Hematopoietic multipotent progenitor cell treated with erythropoietin and hydrocortisone succinate and interleukin-3 and kit ligand, for 6 days (in vitro differentiated cells): ENCODE results near the gene SCYGR1.
"Not testable (repeated sequence)": the region's sequence is repeated elsewhere in the genome, so short reads cannot be mapped to it uniquely, and the experiment has no call there.

ENCODE experiments used
- DNase-seq: peaks from one replicate; pipeline ENCODE4 v3.0.0-alpha.2; 2015

SCYGR1 gene

GRCh38 chr2:227368574-227368973, 19.2 kb downstream of the SCYGR1 start:
- DNase-seq, result no peak

- no peak for DNase-seq
Measured at GRCh38 chr2:227367427-227367795, 20.3 kb downstream of the SCYGR1 start.

GRCh38 chr2:227366769-227367426, 20.9 kb downstream of the SCYGR1 start:
- no peak for DNase-seq

- no peak for DNase-seq
Measured at GRCh38 chr2:227365833-227366232, 21.9 kb downstream of the SCYGR1 start.

GRCh38 chr2:227364585-227365263, 23.0 kb downstream of the SCYGR1 start:
- not testable (repeated sequence) for DNase-seq

- DNase-seq, result peak; percentile 21
Measured at GRCh38 chr2:227363756-227364155, 24.0 kb downstream of the SCYGR1 start.

- DNase-seq, result no peak
Measured at GRCh38 chr2:227360351-227360750, 27.4 kb downstream of the SCYGR1 start.

- DNase-seq, result no peak
Measured at GRCh38 chr2:227351639-227352038, 36.1 kb downstream of the SCYGR1 start.

GRCh38 chr2:227349989-227350612, 37.6 kb downstream of the SCYGR1 start:
- DNase-seq, result no peak

GRCh38 chr2:227348324-227348723, 39.4 kb downstream of the SCYGR1 start:
- DNase-seq, result no peak

- no peak for DNase-seq
Measured at GRCh38 chr2:227347117-227347516, 40.6 kb downstream of the SCYGR1 start.

- DNase-seq, result no peak
Measured at GRCh38 chr2:227344231-227344630, 43.5 kb downstream of the SCYGR1 start.

- no peak for DNase-seq
Measured at GRCh38 chr2:227341553-227341952, 46.2 kb downstream of the SCYGR1 start.

GRCh38 chr2:227340106-227340505, 47.6 kb downstream of the SCYGR1 start:
- no peak for DNase-seq

- no peak for DNase-seq
Measured at GRCh38 chr2:227339098-227339599, 48.6 kb downstream of the SCYGR1 start.
